HG02970 (cell line): ENCODE results near the gene RCOR3.

Source experiments
- ATAC-seq: cut with Tn5 transposase; IDR thresholded peaks from one replicate; pipeline ENCODE4 v1.9.1; 2021; ENCODE audit warnings: mild to moderate bottlenecking, moderate library complexity, moderate number of reproducible peaks; ENCODE audit not compliant: unreplicated experiment, low FRiP score

Gene RCOR3

GRCh38 chr1:211361202-211361601 lies 102.0 kb downstream of the RCOR3 start:
- no peak for ATAC-seq
